OCI-LY3 (cell line): ENCODE data around the gene CSTA.

Source experiments
- H2AFZ ChIP-seq: fragments of 200-600, 300-600 bp; shearing (Covaris generic); 2 replicates; pipeline ENCODE4 v1.6.0; 2014; ENCODE audit warnings: antibody characterized with exemption, low read depth, low read length
- H3K27ac ChIP-seq: fragments of 200-600, 300-600 bp; sonication (generic); 2 replicates; pipeline ENCODE4 v1.5.1; 2014; ENCODE audit warnings: mild to moderate bottlenecking, low read length, moderate library complexity, mixed read lengths
- H3K27me3 ChIP-seq: fragments of 200-600, 300-600 bp; sonication (generic); 2 replicates; pipeline ENCODE4 v1.6.1; 2014; ENCODE audit warnings: low read depth, low read length, mixed read lengths
- H3K36me3 ChIP-seq: fragments of 200-600, 300-600 bp; sonication (generic); replicated peaks from 2 replicates; pipeline ENCODE3; 2014; ENCODE audit warnings: low read depth, low read length, mixed read lengths
- H3K4me1 ChIP-seq: fragments of 300-600, 200-600 bp; sonication (generic); 2 replicates; pipeline ENCODE4 v1.6.1; 2014; ENCODE audit warnings: low read length, mixed read lengths
- H3K4me2 ChIP-seq: fragments of 200-600, 300-600 bp; sonication (generic); 2 replicates; pipeline ENCODE4 v1.6.1; 2014; ENCODE audit warnings: low read length, mixed read lengths
- H3K4me3 ChIP-seq: fragments of 300-600, 200-600 bp; sonication (generic); 2 replicates; pipeline ENCODE4 v1.5.1; 2014; ENCODE audit warnings: antibody characterized with exemption, mild to moderate bottlenecking, low read length, moderate library complexity
- H3K79me2 ChIP-seq: fragments of 300-600, 200-600 bp; shearing (Covaris generic); 2 replicates; pipeline ENCODE4 v1.6.1; 2014; ENCODE audit warnings: mild to moderate bottlenecking, low read length, mixed read lengths
- H3K9ac ChIP-seq: fragments of 300-600, 200-600 bp; shearing (Covaris generic); 2 replicates; pipeline ENCODE4 v1.6.0; 2014; ENCODE audit warnings: mild to moderate bottlenecking, low read length, moderate library complexity
- H3K9me3 ChIP-seq: fragments of 200-600, 300-600 bp; shearing (Covaris generic); 2 replicates; pipeline ENCODE4 v1.6.1; 2014; ENCODE audit warnings: low read length, mixed read lengths; ENCODE audit not compliant: insufficient read depth
- H4K20me1 ChIP-seq: fragments of 200-600, 300-600 bp; sonication (generic); 2 replicates; pipeline ENCODE4 v1.6.1; 2016; ENCODE audit warnings: low read length, mixed read lengths; ENCODE audit not compliant: insufficient read depth
- EZH2phosphoT487 ChIP-seq: fragments of 200-600 bp; shearing (Covaris generic); IDR thresholded peaks from 2 replicates; pipeline ENCODE4 v1.6.1; 2018; ENCODE audit warnings: antibody characterized with exemption, mixed run types, low read depth
- TF ChIP-seq, protein P1 (sequence below): fragments of 200-600, 300-600 bp; sonication (generic); IDR thresholded peaks from 2 replicates; pipeline ENCODE4 v1.5.1; 2014; ENCODE audit warnings: antibody characterized with exemption, low read length, low read depth

CSTA gene

DNA sequence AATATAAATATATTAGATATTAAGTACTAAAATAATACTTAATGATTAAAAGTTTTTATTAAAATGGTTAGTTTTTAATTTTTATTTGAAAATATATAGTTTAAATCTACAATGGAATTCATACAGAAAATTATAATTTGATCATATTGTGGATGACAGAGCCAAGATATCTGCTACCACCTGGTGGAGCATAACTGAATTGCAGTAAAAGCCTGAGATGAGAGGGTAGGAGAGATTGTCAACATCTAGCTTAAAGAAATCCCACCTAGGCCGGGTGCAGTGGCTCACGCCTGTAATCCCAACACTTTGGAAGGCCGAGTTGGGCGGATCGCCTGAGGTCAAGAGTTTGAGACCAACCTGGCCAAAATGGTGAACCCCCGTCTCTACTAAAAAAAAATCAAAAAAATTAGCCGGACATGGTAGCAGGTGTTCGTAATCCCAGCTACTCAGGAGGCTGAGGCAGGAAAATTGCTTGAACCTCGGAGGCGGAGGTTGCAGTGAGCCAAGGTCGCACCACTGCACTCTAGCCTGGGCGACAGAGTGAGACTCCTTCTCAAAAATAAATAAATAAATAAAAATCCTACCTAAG is 25.1 kb upstream of the CSTA start:
- H3K9me3 ChIP-seq = no peaks in the 10 kb centered on the region
- TF ChIP-seq, protein P1, sequence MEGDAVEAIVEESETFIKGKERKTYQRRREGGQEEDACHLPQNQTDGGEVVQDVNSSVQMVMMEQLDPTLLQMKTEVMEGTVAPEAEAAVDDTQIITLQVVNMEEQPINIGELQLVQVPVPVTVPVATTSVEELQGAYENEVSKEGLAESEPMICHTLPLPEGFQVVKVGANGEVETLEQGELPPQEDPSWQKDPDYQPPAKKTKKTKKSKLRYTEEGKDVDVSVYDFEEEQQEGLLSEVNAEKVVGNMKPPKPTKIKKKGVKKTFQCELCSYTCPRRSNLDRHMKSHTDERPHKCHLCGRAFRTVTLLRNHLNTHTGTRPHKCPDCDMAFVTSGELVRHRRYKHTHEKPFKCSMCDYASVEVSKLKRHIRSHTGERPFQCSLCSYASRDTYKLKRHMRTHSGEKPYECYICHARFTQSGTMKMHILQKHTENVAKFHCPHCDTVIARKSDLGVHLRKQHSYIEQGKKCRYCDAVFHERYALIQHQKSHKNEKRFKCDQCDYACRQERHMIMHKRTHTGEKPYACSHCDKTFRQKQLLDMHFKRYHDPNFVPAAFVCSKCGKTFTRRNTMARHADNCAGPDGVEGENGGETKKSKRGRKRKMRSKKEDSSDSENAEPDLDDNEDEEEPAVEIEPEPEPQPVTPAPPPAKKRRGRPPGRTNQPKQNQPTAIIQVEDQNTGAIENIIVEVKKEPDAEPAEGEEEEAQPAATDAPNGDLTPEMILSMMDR = peak; percentile 62
- TF ChIP-seq EZH2phosphoT487 = no peak
- H3K79me2 ChIP-seq = no peaks in the 10 kb centered on the region

DNA sequence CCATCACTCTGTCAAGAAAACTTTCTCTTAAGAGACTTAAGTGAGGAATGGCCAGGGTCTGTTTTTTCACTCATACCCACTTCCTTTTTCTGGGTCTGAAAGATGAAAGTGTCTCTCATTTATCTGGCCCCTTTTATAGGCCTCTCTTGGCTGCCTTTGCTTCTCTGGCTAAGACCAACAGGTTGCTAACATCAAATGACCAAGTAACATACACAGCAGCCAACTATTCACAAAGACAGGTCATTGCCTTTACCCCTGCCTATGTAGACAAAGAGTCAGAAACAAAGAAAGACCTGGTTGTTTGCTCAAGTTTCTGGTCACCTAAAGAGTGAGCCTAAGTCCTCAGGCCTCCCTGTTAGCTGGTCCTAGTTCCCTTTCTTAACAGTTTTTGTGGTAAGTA is 24.0 kb upstream of the CSTA start:
- Histone ChIP-seq H2AFZ (peak overlapping the region; percentile 71), H3K9me3 (no peaks in the 10 kb centered on the region), H3K9ac (peak overlapping the region; percentile 23; the same call in 1 of the 2 replicates), H3K36me3 (no peaks in the 10 kb centered on the region), H3K4me1 (peaks cover 38% of the 10 kb centered on the region), H3K4me2 (peak overlapping the region; percentile 41), H3K4me3 (no peak overlapping the region), H3K27me3 (no peaks in the 10 kb centered on the region), H3K79me2 (no peaks in the 10 kb centered on the region), H4K20me1 (no peaks in the 10 kb centered on the region), H3K27ac (peak overlapping the region; percentile 62)
- TF ChIP-seq EZH2phosphoT487 = no peak
- TF ChIP-seq, protein P1 = no peak

More for the DNA sequence above, 25.1 kb upstream of the CSTA start:
- no peaks in the 10 kb centered on the region for H3K27me3 ChIP-seq
- H3K4me1 ChIP-seq = peaks cover 47% of the 10 kb centered on the region
- no peak overlapping the region for H3K4me3 ChIP-seq
- H3K27ac ChIP-seq = no peak overlapping the region
- H4K20me1 ChIP-seq = no peaks in the 10 kb centered on the region
- no peaks in the 10 kb centered on the region for H3K36me3 ChIP-seq
- H2AFZ ChIP-seq = no peak overlapping the region
- H3K4me2 ChIP-seq = no peak overlapping the region
- H3K9ac ChIP-seq = no peak overlapping the region

DNA sequence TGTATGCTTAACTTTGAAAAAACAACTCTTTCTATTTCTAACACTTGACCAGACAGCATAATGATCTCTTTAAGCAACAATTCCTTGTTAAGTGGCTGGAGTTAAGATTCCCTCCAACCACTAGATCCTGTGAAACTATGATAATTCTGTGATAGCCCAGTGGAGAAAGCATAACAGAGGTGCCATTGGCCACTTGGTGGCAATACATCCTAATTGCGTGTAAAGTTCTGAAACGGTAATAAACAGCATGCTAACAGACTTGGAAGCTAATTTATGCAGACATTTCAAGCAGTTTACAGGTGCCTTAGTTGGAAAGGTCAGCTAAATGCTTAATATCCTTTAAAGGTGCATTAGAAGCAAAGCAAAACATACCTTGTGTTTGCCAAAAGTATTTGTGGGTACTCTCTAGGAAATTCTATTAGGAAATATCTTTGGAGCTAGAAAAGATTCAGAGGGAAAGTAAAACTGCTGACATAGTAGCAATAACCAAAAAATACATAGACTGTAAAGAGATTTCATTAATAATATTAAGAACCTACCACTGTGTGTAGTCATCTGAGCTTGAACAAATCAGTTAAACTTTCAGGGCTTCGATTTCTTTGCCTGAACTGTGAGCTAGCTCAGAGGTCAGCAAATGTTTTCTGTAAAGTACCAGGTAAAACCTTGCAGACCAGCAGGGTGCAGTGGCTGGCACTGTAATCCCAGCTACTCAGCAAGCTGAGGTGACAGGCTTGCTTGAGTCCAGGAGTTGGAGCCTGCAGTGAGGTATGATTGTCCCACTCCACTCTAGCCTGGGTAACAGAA is 19.0 kb upstream of the CSTA start:
- H3K4me2 ChIP-seq = no peak overlapping the region
- peaks cover 16% of the 10 kb centered on the region for H3K4me1 ChIP-seq
- no peaks in the 10 kb centered on the region for H4K20me1 ChIP-seq
- H3K9ac ChIP-seq = no peak overlapping the region
- no peaks in the 10 kb centered on the region for H3K9me3 ChIP-seq
- H2AFZ ChIP-seq = no peak overlapping the region
- TF ChIP-seq EZH2phosphoT487 = no peak
- TF ChIP-seq, protein P1 = peak; percentile 64
- no peaks in the 10 kb centered on the region for H3K27me3 ChIP-seq
- no peaks in the 10 kb centered on the region for H3K36me3 ChIP-seq
- H3K4me3 ChIP-seq = no peak overlapping the region
- no peaks in the 10 kb centered on the region for H3K79me2 ChIP-seq
- H3K27ac ChIP-seq = no peak overlapping the region

DNA sequence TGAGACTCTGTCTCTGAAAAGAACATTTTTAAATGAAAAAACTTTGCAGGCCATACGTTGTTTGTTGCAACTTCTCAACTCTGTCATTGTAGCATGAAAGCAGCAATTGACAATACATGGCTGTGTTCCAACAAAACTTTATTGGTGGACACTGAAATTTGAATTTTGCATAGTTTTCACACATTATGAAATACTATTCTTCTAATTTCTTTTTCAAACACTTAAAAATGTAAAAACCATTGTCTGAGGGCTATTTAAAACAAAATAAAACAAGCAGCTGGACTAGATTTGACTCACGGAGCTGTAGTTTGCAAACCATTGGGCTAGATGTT is 18.5 kb upstream of the CSTA start:
- Histone ChIP-seq H3K9me3 (no peaks in the 10 kb centered on the region), H3K4me2 (no peak overlapping the region), H3K4me1 (peaks cover 10% of the 10 kb centered on the region), H3K9ac (no peak overlapping the region), H3K4me3 (no peak overlapping the region), H3K36me3 (no peaks in the 10 kb centered on the region), H3K27ac (no peak overlapping the region), H3K27me3 (no peaks in the 10 kb centered on the region), H3K79me2 (no peaks in the 10 kb centered on the region), H2AFZ (no peak overlapping the region), H4K20me1 (no peaks in the 10 kb centered on the region)
- no peak for TF ChIP-seq EZH2phosphoT487
- TF ChIP-seq, protein P1 = no peak
